Activated B cell treated with CpG ODN at 0.5 μM for 24 hours (primary cell): ENCODE measurements around the gene PTGIR. TPM values are rescaled to one million over a fixed set of nuclear protein-coding genes. Genes with fewer than 3 reads are reported as not detected.

Source experiments
- ATAC-seq: fragments of 200-7000 bp; cut with Tn5 transposase; one replicate; pipeline ENCODE4 v1.10.0; 2021; ENCODE audit warnings: low read depth, mild to moderate bottlenecking, moderate library complexity
- CTCF ChIA-PET: fragments of 350-600 bp; sonication (Branson Sonifier 250); formaldehyde crosslinking; loops from one replicate; lab custom pipeline; 2021; ENCODE audit warnings: antibody characterized with exemption; lab: Charles Lee
- POLR2A ChIA-PET: fragments of 350-600 bp; sonication (Branson Sonifier 250); formaldehyde crosslinking; loops from one replicate; lab custom pipeline; 2021; ENCODE audit warnings: antibody characterized with exemption; lab: Charles Lee
- DNase-seq: peaks from one replicate; pipeline ENCODE4 v3.0.0; 2022
- H3K27ac Mint-ChIP-seq: one replicate; pipeline ENCODE4 v1.8.0; 2020; ENCODE audit warnings: mixed read lengths
- H3K27me3 Mint-ChIP-seq: one replicate; pipeline ENCODE4 v1.8.0; 2021; ENCODE audit warnings: mixed read lengths
- H3K36me3 Mint-ChIP-seq: one replicate; pipeline ENCODE4 v1.8.0; 2021; ENCODE audit warnings: low read depth, mixed read lengths
- H3K4me1 Mint-ChIP-seq: one replicate; pipeline ENCODE4 v1.8.0; 2021; ENCODE audit warnings: mixed read lengths
- H3K4me3 Mint-ChIP-seq: one replicate; pipeline ENCODE4 v1.8.0; 2020; ENCODE audit warnings: mild to moderate bottlenecking, mixed read lengths
- H3K9me3 Mint-ChIP-seq: one replicate; pipeline ENCODE4 v1.8.0; 2020; ENCODE audit warnings: mixed read lengths
- intact Hi-C: fragments of 100-400 bp; cut with micrococcal nuclease; formaldehyde crosslinking; loops from one replicate; pipeline ENCODE4 v1.15.1; 2024
- total RNA-seq: library from RNA; stranded (reverse); gene quantifications from 2 replicates; pipeline ENCODE4 v1.2.3, GENCODE V29; 2022
- TF ChIP-seq, protein P1 (sequence below): fragments of 200-600 bp; IDR thresholded peaks from one replicate; pipeline ENCODE4 v1.8.0; 2022; ENCODE audit warnings: antibody characterized with exemption, mild to moderate bottlenecking

Gene PTGIR
- total RNA-seq, 1 donor from 2014 or later = 17.8 TPM

DNA sequence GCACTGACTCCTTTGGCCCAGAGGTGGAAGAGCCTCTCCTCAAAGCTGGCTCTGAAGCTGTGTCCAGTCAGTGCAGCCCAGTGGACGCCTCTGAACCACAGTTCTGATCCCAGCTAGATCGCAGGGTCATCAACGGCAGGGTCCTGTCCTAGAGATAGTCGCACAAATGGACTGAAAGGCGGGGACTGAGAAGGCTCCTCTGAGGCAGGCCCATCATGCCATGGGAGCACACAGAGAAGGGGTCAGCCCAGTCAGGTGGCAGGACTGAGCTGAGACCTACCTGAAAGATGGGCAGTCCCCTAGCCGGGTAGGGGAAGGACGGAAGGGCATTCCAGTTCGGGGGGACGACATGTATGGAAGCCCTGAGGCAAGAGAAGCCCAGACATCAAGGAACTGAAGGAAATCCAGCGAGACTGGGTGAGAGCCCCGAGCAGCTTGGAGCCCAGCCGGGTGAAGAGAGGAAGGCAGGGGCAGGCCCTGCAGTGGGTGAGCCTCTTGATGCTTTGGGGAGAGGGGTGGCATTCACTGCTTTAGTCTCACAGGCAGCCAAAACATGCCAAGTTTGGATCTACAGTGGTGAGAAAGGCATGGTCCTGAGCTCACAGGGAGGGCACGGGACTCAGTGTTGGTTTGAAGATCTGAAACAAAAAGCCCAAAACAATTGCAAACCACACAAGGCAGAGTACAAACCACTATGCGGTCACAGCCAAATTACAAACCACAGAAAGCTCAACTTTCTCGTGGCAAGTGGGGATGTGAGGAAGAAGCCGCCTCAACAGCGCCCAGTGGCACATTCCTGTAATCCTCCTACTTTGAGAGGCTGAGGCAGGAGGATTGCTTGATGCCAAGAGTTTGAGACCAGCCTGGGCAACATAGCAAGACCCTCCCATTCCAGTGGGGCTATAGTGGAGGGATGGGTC lies 13.8 kb downstream of the PTGIR start:
- Mint-ChIP-seq H3K27me3 (no peaks in the 10 kb centered on the region), H3K36me3 (peaks cover 46% of the 10 kb centered on the region), H3K4me3 (peak overlapping the region; percentile 29), H3K4me1 (peaks cover 39% of the 10 kb centered on the region), H3K27ac (peak overlapping the region; percentile 50), H3K9me3 (no peaks in the 10 kb centered on the region)
- intact Hi-C loops = loop anchor here (5.0 kb wide), 1 partner anchor 74 kb away; no protein-coding TSS in a partner anchor
- ChIA-PET POLR2A (interaction anchor here (0.6 to 6.4 kb wide), 11 partner anchors 9 to 1611 kb away, joined by 3 to 69 read pairs (median 4); partner anchors contain the start of genes CALM3, DACT3 and PTGIR), CTCF (interaction anchor here (0.8 to 9.4 kb wide), 7 partner anchors 9 to 138 kb away, joined by 3 to 234 read pairs (median 3); partner anchors contain the start of genes CALM3 and DACT3)
- TF ChIP-seq, protein P1, sequence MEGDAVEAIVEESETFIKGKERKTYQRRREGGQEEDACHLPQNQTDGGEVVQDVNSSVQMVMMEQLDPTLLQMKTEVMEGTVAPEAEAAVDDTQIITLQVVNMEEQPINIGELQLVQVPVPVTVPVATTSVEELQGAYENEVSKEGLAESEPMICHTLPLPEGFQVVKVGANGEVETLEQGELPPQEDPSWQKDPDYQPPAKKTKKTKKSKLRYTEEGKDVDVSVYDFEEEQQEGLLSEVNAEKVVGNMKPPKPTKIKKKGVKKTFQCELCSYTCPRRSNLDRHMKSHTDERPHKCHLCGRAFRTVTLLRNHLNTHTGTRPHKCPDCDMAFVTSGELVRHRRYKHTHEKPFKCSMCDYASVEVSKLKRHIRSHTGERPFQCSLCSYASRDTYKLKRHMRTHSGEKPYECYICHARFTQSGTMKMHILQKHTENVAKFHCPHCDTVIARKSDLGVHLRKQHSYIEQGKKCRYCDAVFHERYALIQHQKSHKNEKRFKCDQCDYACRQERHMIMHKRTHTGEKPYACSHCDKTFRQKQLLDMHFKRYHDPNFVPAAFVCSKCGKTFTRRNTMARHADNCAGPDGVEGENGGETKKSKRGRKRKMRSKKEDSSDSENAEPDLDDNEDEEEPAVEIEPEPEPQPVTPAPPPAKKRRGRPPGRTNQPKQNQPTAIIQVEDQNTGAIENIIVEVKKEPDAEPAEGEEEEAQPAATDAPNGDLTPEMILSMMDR = no peak
- DNase-seq (no peak), ATAC-seq (peak; percentile 30)

DNA sequence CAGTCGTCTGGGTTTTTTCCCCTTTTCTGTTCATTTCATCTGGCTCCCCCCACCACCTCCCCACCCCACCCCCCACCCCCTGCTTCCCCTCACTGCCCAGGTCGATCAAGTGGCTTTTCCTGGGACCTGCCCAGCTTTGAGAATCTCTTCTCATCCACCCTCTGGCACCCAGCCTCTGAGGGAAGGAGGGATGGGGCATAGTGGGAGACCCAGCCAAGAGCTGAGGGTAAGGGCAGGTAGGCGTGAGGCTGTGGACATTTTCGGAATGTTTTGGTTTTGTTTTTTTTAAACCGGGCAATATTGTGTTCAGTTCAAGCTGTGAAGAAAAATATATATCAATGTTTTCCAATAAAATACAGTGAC lies 14.5 kb downstream of the PTGIR start:
- Mint-ChIP-seq H3K27ac (no peak overlapping the region), H3K9me3 (no peaks in the 10 kb centered on the region), H3K27me3 (no peaks in the 10 kb centered on the region), H3K4me3 (no peak overlapping the region), H3K36me3 (peaks cover 52% of the 10 kb centered on the region), H3K4me1 (peaks cover 34% of the 10 kb centered on the region)
- DNase-seq = no peak
- no peak for ATAC-seq
- TF ChIP-seq, protein P1 = no peak
- POLR2A ChIA-PET = interaction anchor here (0.6 to 6.4 kb wide), 4 partner anchors 9 to 214 kb away, joined by 3 to 69 read pairs (median 35); partner anchors contain the start of genes CALM3 and DACT3
- CTCF ChIA-PET = interaction anchor here (9.4 kb wide), 1 partner anchor 52 kb away, joined by 234 read pairs; the partner anchor contains the start of gene DACT3
- intact Hi-C loops = loop anchor here (5.0 kb wide), 1 partner anchor 73 kb away; no protein-coding TSS in a partner anchor

DNA sequence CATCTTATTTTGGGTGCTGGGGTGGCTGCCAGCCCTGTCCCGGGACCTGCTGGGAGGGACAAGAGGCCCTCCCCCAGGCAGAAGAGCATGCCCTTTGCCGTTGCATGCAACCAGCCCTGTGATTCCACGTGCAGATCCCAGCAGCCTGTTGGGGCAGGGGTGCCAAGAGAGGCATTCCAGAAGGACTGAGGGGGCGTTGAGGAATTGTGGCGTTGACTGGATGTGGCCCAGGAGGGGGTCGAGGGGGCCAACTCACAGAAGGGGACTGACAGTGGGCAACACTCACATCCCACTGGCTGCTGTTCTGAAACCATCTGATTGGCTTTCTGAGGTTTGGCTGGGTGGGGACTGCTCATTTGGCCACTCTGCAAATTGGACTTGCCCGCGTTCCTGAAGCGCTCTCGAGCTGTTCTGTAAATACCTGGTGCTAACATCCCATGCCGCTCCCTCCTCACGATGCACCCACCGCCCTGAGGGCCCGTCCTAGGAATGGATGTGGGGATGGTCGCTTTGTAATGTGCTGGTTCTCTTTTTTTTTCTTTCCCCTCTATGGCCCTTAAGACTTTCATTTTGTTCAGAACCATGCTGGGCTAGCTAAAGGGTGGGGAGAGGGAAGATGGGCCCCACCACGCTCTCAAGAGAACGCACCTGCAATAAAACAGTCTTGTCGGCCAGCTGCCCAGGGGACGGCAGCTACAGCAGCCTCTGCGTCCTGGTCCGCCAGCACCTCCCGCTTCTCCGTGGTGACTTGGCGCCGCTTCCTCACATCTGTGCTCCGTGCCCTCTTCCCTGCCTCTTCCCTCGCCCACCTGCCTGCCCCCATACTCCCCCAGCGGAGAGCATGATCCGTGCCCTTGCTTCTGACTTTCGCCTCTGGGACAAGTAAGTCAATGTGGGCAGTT lies 15.1 kb downstream of the PTGIR start:
- peaks cover 34% of the 10 kb centered on the region for H3K4me1 Mint-ChIP-seq

DNA sequence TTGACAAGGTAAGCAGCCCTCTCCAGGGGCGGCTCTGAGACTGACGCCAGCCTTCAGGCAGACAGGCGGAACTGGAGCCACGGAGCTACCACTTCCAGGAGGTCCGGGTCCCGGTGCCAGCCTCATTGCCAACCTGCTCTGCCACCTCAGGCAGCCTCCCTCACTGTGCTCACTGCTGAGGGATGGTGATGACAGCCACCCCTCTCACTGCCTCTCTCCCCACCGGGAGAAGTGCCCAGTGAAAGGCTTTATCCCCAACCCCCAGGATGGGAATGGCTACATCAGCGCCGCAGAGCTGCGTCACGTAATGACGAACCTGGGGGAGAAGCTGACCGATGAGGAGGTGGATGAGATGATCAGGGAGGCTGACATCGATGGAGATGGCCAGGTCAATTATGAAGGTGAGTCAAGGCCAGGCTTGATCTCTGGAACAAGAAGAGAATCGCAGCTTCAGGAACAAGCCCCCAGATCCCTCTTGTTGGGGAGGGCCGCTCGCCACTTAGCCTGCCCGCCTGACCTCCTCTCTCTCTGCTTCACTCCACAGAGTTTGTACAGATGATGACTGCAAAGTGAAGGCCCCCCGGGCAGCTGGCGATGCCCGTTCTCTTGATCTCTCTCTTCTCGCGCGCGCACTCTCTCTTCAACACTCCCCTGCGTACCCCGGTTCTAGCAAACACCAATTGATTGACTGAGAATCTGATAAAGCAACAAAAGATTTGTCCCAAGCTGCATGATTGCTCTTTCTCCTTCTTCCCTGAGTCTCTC lies 16.1 kb downstream of the PTGIR start:
- Mint-ChIP-seq H3K9me3 (no peaks in the 10 kb centered on the region), H3K27me3 (no peaks in the 10 kb centered on the region), H3K36me3 (peaks cover 53% of the 10 kb centered on the region), H3K27ac (no peak overlapping the region), H3K4me3 (no peak overlapping the region), H3K4me1 (peaks cover 26% of the 10 kb centered on the region)
- CTCF ChIA-PET = interaction anchor here (0.9 kb wide), 1 partner anchor 53 kb away, joined by 3 read pairs; no protein-coding TSS in a partner anchor
- POLR2A ChIA-PET = interaction anchor here (3.1 kb wide), 1 partner anchor 53 kb away, joined by 14 read pairs; the partner anchor contains the start of gene DACT3
- no peak for ATAC-seq
- intact Hi-C loops = no loop called here
- TF ChIP-seq, protein P1 = no peak
- DNase-seq = no peak

More for the DNA sequence above, 15.1 kb downstream of the PTGIR start:
- Mint-ChIP-seq H3K27me3 (no peaks in the 10 kb centered on the region), H3K36me3 (peaks cover 53% of the 10 kb centered on the region), H3K9me3 (no peaks in the 10 kb centered on the region), H3K4me3 (no peak overlapping the region), H3K27ac (no peak overlapping the region)
- ATAC-seq = no peak
- CTCF ChIA-PET = interaction anchor here (9.4 kb wide), 1 partner anchor 53 kb away, joined by 234 read pairs; the partner anchor contains the start of gene DACT3
- POLR2A ChIA-PET = interaction anchor here (6.0 to 6.4 kb wide), 2 partner anchors 8 to 52 kb away, joined by 67 to 69 read pairs; partner anchors contain the start of genes CALM3 and DACT3
- TF ChIP-seq, protein P1 = no peak
- intact Hi-C loops = loop anchor here (5.0 kb wide), 1 partner anchor 72 kb away; no protein-coding TSS in a partner anchor
- DNase-seq = no peak
